Inflammatory macrophage treated with lipopolysaccharide for 4 hours (primary cell): ENCODE data around the gene PIP4K2B.
"Not testable (repeated sequence)": the region's sequence is repeated elsewhere in the genome, so short reads cannot be mapped to it uniquely, and the experiment has no call there.

ENCODE experiments used
- DNase-seq: peaks from one replicate; pipeline ENCODE4 v3.0.0-alpha.2; 2020

Gene PIP4K2B

GRCh38 chr17:38799501-38800236, at the start of gene PIP4K2B:
Gene PIP4K2B (minus strand): TSS chr17:38799556. CDS start chr17:38799424, 132 bp downstream.
- peak; percentile 97 for DNase-seq

- DNase-seq, result no peak
These were observed 49.2 kb upstream of the PIP4K2B start for GRCh38 chr17:38848557-38848891.

GRCh38 chr17:38844261-38844757, 45.0 kb upstream of the PIP4K2B start:
- DNase-seq, result no peak

- no peak for DNase-seq
These were observed 26.4 kb upstream of the PIP4K2B start for GRCh38 chr17:38825762-38826247.

GRCh38 chr17:38824899-38825761, 25.8 kb upstream of the PIP4K2B start, which contains the start of gene CWC25:
Gene CWC25 (minus strand): TSS chr17:38825321. CDS start chr17:38825183, 138 bp downstream.
- peak; percentile 93 for DNase-seq

- DNase-seq, result peak; percentile 35
These were observed 16.3 kb upstream of the PIP4K2B start for GRCh38 chr17:38815576-38816193.

GRCh38 chr17:38809828-38810227, 10.5 kb upstream of the PIP4K2B start:
- DNase-seq, result no peak

- DNase-seq, result no peak
These were observed 943 bp upstream of the PIP4K2B start for GRCh38 chr17:38800237-38800760.

GRCh38 chr17:38798614-38799500, 499 bp downstream of the PIP4K2B start:
- DNase-seq, result no peak

- DNase-seq, result no peak
These were observed 1.5 kb downstream of the PIP4K2B start for GRCh38 chr17:38797828-38798227.

- DNase-seq, result peak; percentile 46
These were observed 2.2 kb downstream of the PIP4K2B start for GRCh38 chr17:38797158-38797490.

- DNase-seq, result peak; percentile 51
These were observed 2.8 kb downstream of the PIP4K2B start for GRCh38 chr17:38796451-38797157.

- no peak for DNase-seq
These were observed 5.1 kb downstream of the PIP4K2B start for GRCh38 chr17:38794221-38794620.

- DNase-seq, result no peak
These were observed 8.2 kb downstream of the PIP4K2B start for GRCh38 chr17:38791162-38791561.

- DNase-seq, result not testable (repeated sequence)
These were observed 9.1 kb downstream of the PIP4K2B start for GRCh38 chr17:38790148-38790707.

GRCh38 chr17:38789185-38789584, 10.2 kb downstream of the PIP4K2B start:
- DNase-seq, result no peak

GRCh38 chr17:38787999-38788398, 11.4 kb downstream of the PIP4K2B start:
- not testable (repeated sequence) for DNase-seq

GRCh38 chr17:38786372-38786771, 13.0 kb downstream of the PIP4K2B start:
- no peak for DNase-seq

GRCh38 chr17:38783227-38783626, 16.1 kb downstream of the PIP4K2B start:
- no peak for DNase-seq

- DNase-seq, result no peak
These were observed 19.2 kb downstream of the PIP4K2B start for GRCh38 chr17:38779965-38780752.
